Measurements from ENCODE around the gene ACADVL. TPM values are rescaled to one million over a fixed set of nuclear protein-coding genes. Genes with fewer than 3 reads are reported as not detected.

ACADVL gene
- polyA plus RNA-seq, 1 donor from 2014 or later = 397 TPM

DNA sequence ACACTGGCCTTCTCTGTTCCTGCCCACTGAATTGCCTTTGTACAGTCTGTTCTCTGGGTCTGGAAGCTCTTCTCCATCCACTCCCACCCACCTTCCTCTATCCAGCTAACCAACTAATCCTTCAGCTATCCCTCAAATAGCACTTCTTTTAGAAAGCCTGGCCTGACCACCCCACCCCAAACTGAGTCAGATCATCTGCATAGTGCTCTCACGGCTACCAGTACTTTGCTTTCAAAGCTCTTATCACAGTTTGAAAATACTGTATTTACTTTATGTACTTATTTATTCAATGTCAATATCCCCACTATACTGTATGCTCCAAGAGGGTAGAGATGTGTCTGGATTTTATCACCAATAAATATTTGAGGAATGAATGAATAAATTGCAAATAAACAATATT is 47.0 kb downstream of the ACADVL start:
- no peak for TF ChIP-seq POLR2AphosphoS5 (IDR thresholded peaks at IDR 0.05)
- TF ChIP-seq TAF1 (IDR thresholded peaks at IDR 0.05; ENCODE audit: low read depth) = no peak
- no peak for TF ChIP-seq EP300 (conservative IDR thresholded peaks at IDR 0.05; ENCODE audit: poor library complexity, severe bottlenecking)
- TF ChIP-seq, protein P1, sequence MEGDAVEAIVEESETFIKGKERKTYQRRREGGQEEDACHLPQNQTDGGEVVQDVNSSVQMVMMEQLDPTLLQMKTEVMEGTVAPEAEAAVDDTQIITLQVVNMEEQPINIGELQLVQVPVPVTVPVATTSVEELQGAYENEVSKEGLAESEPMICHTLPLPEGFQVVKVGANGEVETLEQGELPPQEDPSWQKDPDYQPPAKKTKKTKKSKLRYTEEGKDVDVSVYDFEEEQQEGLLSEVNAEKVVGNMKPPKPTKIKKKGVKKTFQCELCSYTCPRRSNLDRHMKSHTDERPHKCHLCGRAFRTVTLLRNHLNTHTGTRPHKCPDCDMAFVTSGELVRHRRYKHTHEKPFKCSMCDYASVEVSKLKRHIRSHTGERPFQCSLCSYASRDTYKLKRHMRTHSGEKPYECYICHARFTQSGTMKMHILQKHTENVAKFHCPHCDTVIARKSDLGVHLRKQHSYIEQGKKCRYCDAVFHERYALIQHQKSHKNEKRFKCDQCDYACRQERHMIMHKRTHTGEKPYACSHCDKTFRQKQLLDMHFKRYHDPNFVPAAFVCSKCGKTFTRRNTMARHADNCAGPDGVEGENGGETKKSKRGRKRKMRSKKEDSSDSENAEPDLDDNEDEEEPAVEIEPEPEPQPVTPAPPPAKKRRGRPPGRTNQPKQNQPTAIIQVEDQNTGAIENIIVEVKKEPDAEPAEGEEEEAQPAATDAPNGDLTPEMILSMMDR (IDR thresholded peaks at IDR 0.05; ENCODE audit: poor library complexity, severe bottlenecking) = no peak
- TF ChIP-seq, protein P2, sequence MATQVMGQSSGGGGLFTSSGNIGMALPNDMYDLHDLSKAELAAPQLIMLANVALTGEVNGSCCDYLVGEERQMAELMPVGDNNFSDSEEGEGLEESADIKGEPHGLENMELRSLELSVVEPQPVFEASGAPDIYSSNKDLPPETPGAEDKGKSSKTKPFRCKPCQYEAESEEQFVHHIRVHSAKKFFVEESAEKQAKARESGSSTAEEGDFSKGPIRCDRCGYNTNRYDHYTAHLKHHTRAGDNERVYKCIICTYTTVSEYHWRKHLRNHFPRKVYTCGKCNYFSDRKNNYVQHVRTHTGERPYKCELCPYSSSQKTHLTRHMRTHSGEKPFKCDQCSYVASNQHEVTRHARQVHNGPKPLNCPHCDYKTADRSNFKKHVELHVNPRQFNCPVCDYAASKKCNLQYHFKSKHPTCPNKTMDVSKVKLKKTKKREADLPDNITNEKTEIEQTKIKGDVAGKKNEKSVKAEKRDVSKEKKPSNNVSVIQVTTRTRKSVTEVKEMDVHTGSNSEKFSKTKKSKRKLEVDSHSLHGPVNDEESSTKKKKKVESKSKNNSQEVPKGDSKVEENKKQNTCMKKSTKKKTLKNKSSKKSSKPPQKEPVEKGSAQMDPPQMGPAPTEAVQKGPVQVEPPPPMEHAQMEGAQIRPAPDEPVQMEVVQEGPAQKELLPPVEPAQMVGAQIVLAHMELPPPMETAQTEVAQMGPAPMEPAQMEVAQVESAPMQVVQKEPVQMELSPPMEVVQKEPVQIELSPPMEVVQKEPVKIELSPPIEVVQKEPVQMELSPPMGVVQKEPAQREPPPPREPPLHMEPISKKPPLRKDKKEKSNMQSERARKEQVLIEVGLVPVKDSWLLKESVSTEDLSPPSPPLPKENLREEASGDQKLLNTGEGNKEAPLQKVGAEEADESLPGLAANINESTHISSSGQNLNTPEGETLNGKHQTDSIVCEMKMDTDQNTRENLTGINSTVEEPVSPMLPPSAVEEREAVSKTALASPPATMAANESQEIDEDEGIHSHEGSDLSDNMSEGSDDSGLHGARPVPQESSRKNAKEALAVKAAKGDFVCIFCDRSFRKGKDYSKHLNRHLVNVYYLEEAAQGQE (IDR thresholded peaks at IDR 0.05; ENCODE audit: borderline replicate concordance) = no peak
- TF ChIP-seq RAD21 (conservative IDR thresholded peaks at IDR 0.05) = no peak
- no peak for TF ChIP-seq EZH2 (IDR thresholded peaks at IDR 0.05; ENCODE audit: borderline replicate concordance, insufficient read depth, low read length, poor library complexity, severe bottlenecking)
- TF ChIP-seq MXI1 (conservative IDR thresholded peaks at IDR 0.05; ENCODE audit: poor library complexity, severe bottlenecking) = no peak
- TF ChIP-seq SMC3 (conservative IDR thresholded peaks at IDR 0.05; ENCODE audit: poor library complexity) = no peak
- H3K36me3 ChIP-seq (ENCODE audit: insufficient read depth, low read length) = no peaks in the 10 kb centered on the region
- H3K9me2 ChIP-seq (ENCODE audit: insufficient read depth, low read length) = no peaks in the 10 kb centered on the region
- H2AFZ ChIP-seq (ENCODE audit: low read depth, low read length) = no peak overlapping the region
- peaks cover 31% of the 10 kb centered on the region for H3K27me3 ChIP-seq (ENCODE audit: insufficient read depth, low read depth, low read length)
- H3K27ac ChIP-seq (ENCODE audit: low read length) = no peak overlapping the region
- H3K4me2 ChIP-seq (ENCODE audit: low read length) = no peak overlapping the region
- H3K9me3 ChIP-seq (ENCODE audit: low read length) = no peaks in the 10 kb centered on the region
- no peak overlapping the region for H3K9ac ChIP-seq (ENCODE audit: low read length)
- H4K20me1 ChIP-seq (ENCODE audit: insufficient read depth) = no peaks in the 10 kb centered on the region
- H3K4me3 ChIP-seq (ENCODE audit: low read length) = no peak overlapping the region
- no peaks in the 10 kb centered on the region for H3F3A ChIP-seq (ENCODE audit: insufficient read depth, low read length, poor library complexity, severe bottlenecking)
- no peaks in the 10 kb centered on the region for H3K79me2 ChIP-seq (replicated peaks; ENCODE audit: insufficient read depth, low read length)

Small RNA genes lying within 50 kb of the gene (small RNA-seq; reads per million reads assigned to genes)
- gene AC120057.4 (0 reads per million in 3 experiments), gene MIR324 (505 to 700 (median 562) reads per million in 3 experiments), gene RF00019 (0 to 1.2 (median 0) reads per million in 3 experiments)

Other genes with a start within 250 kb of the ACADVL start
- gene ALOX12, start 223.9 kb upstream of the ACADVL start, polyA plus RNA-seq = not detected in 2 replicates
- gene RNASEK, start 207.3 kb upstream of the ACADVL start, polyA plus RNA-seq = 122 and 136 TPM in 2 replicates
- gene BCL6B, start 196.9 kb upstream of the ACADVL start, polyA plus RNA-seq = not detected in 2 replicates
- 0.90 TPM in 1 of 2 replicates, not detected in the other for gene SLC16A13, start 183.9 kb upstream of the ACADVL start, polyA plus RNA-seq
- not detected in 2 replicates for gene SLC16A11, start 175.8 kb upstream of the ACADVL start, polyA plus RNA-seq
- gene CLEC10A, start 139.7 kb upstream of the ACADVL start, polyA plus RNA-seq = not detected in 2 replicates
- not detected in 2 replicates for gene ASGR2, start 105.1 kb upstream of the ACADVL start, polyA plus RNA-seq
- gene ASGR1, start 40.6 kb upstream of the ACADVL start, polyA plus RNA-seq = 75.6 and 80.2 TPM in 2 replicates
- gene DLG4, start 102 bp upstream of the ACADVL start, polyA plus RNA-seq = 126 and 145 TPM in 2 replicates
- gene DVL2, start 14.6 kb downstream of the ACADVL start, polyA plus RNA-seq = 41.1 and 59.2 TPM in 2 replicates
- gene PHF23, start 19.5 kb downstream of the ACADVL start, polyA plus RNA-seq = 55.7 and 60.3 TPM in 2 replicates
- gene GABARAP, start 22.5 kb downstream of the ACADVL start, polyA plus RNA-seq = 384 and 512 TPM in 2 replicates
- 37.3 and 39.4 TPM in 2 replicates for gene CTDNEP1, start 31.8 kb downstream of the ACADVL start, polyA plus RNA-seq
- 82.7 and 99.5 TPM in 2 replicates for gene ELP5, start 32.3 kb downstream of the ACADVL start, polyA plus RNA-seq
- 0.27 TPM in 1 of 2 replicates, not detected in the other for gene CLDN7, start 42.5 kb downstream of the ACADVL start, polyA plus RNA-seq
- gene SLC2A4, start 61.8 kb downstream of the ACADVL start, polyA plus RNA-seq = not detected in 2 replicates
- gene YBX2, start 74.7 kb downstream of the ACADVL start, polyA plus RNA-seq = 1.8 and 2.1 TPM in 2 replicates
- gene EIF5A, start 87.7 kb downstream of the ACADVL start, polyA plus RNA-seq = 164 and 178 TPM in 2 replicates
- 108 and 116 TPM in 2 replicates for gene GPS2, start 95.4 kb downstream of the ACADVL start, polyA plus RNA-seq
- 58.4 and 61.0 TPM in 2 replicates for gene NEURL4, start 109.4 kb downstream of the ACADVL start, polyA plus RNA-seq
- gene ACAP1, start 116.6 kb downstream of the ACADVL start, polyA plus RNA-seq = 0.66 and 9.2 TPM in 2 replicates
- gene KCTD11, start 132.2 kb downstream of the ACADVL start, polyA plus RNA-seq = 2.8 TPM in 2 replicates
- not detected in 2 replicates for gene TMEM95, start 135.2 kb downstream of the ACADVL start, polyA plus RNA-seq
- gene TNK1, start 161.2 kb downstream of the ACADVL start, polyA plus RNA-seq = 0.83 and 1.5 TPM in 2 replicates
- 15.9 and 25.2 TPM in 2 replicates for gene PLSCR3, start 174.6 kb downstream of the ACADVL start, polyA plus RNA-seq
- 158 and 161 TPM in 2 replicates for gene TMEM256, start 184.2 kb downstream of the ACADVL start, polyA plus RNA-seq
- gene NLGN2, start 187.9 kb downstream of the ACADVL start, polyA plus RNA-seq = 13.8 and 21.5 TPM in 2 replicates
- not detected in 2 replicates for gene SPEM1, start 200.4 kb downstream of the ACADVL start, polyA plus RNA-seq
- gene SPEM2, start 205.7 kb downstream of the ACADVL start, polyA plus RNA-seq = not detected in 2 replicates
- gene SPEM3, start 208.9 kb downstream of the ACADVL start, polyA plus RNA-seq = not detected in 2 replicates
- 0.14 TPM in 1 of 2 replicates, not detected in the other for gene TMEM102, start 215.5 kb downstream of the ACADVL start, polyA plus RNA-seq
- 15.8 and 16.4 TPM in 2 replicates for gene FGF11, start 219.6 kb downstream of the ACADVL start, polyA plus RNA-seq
- gene CHRNB1, start 225.1 kb downstream of the ACADVL start, polyA plus RNA-seq = 17.9 and 18.2 TPM in 2 replicates